GM15510 (cell line): ENCODE results near the gene RNU6-9.

ENCODE experiments used
- POLR2A ChIP-seq: IDR thresholded peaks from 3 replicates; pipeline ENCODE4 v1.6.1; 2011; ENCODE audit warnings: borderline replicate concordance; ENCODE audit not compliant: insufficient read length; ENCODE audit errors: extremely low read depth

The RNU6-9 gene

GRCh38 chr19:870963-871401 is 22.3 kb upstream of the RNU6-9 start:
- TF ChIP-seq POLR2A, result no peak

GRCh38 chr19:871446-872265 is 21.6 kb upstream of the RNU6-9 start:
- no peak for TF ChIP-seq POLR2A

- TF ChIP-seq POLR2A, result no peak
These were observed 20.9 kb upstream of the RNU6-9 start for GRCh38 chr19:872266-872951.

GRCh38 chr19:873084-873483 is 20.2 kb upstream of the RNU6-9 start:
- TF ChIP-seq POLR2A, result no peak

- TF ChIP-seq POLR2A, result no peak
These were observed 19.7 kb upstream of the RNU6-9 start for GRCh38 chr19:873561-874041.

GRCh38 chr19:875265-875879 is 17.9 kb upstream of the RNU6-9 start:
- no peak for TF ChIP-seq POLR2A

GRCh38 chr19:876089-876488 is 17.2 kb upstream of the RNU6-9 start:
- TF ChIP-seq POLR2A, result no peak

- no peak for TF ChIP-seq POLR2A
These were observed 16.4 kb upstream of the RNU6-9 start for GRCh38 chr19:876780-877314.

GRCh38 chr19:879711-880438 is 13.4 kb upstream of the RNU6-9 start:
- TF ChIP-seq POLR2A, result no peak

- no peak for TF ChIP-seq POLR2A
These were observed 11.8 kb upstream of the RNU6-9 start for GRCh38 chr19:881385-882071.

GRCh38 chr19:882871-883497 is 10.3 kb upstream of the RNU6-9 start:
- TF ChIP-seq POLR2A, result no peak

- no peak for TF ChIP-seq POLR2A
These were observed 9.5 kb upstream of the RNU6-9 start for GRCh38 chr19:883661-884211.

- TF ChIP-seq POLR2A, result no peak
These were observed 8.7 kb upstream of the RNU6-9 start for GRCh38 chr19:884420-885211.

GRCh38 chr19:885536-886224 is 7.6 kb upstream of the RNU6-9 start:
- TF ChIP-seq POLR2A, result no peak
